ENCODE results near the gene CYP2E1.
"Not testable (repeated sequence)": the region's sequence is repeated elsewhere in the genome, so short reads cannot be mapped to it uniquely, and the experiment has no call there.

The CYP2E1 gene

GRCh38 chr10:133528845-133529575, 1.8 kb downstream of the CYP2E1 start:
- FAIRE-seq, result no peak

- no peak for FAIRE-seq
Measured at GRCh38 chr10:133529576-133529946, 2.4 kb downstream of the CYP2E1 start.

GRCh38 chr10:133530506-133530905, 3.3 kb downstream of the CYP2E1 start:
- FAIRE-seq, result no peak

GRCh38 chr10:133532871-133533270, 5.7 kb downstream of the CYP2E1 start:
- FAIRE-seq, result no peak

GRCh38 chr10:133534417-133534816, 7.3 kb downstream of the CYP2E1 start:
- no peak for FAIRE-seq

- FAIRE-seq, result no peak
Measured at GRCh38 chr10:133536198-133536597, 9.0 kb downstream of the CYP2E1 start.

- no peak for FAIRE-seq
Measured at GRCh38 chr10:133537546-133538545, 10.7 kb downstream of the CYP2E1 start.

GRCh38 chr10:133541441-133541975, 14.3 kb downstream of the CYP2E1 start:
- not testable (repeated sequence) for FAIRE-seq

GRCh38 chr10:133544506-133544905, 17.3 kb downstream of the CYP2E1 start:
- no peak for FAIRE-seq

GRCh38 chr10:133554600-133554999, 27.4 kb downstream of the CYP2E1 start:
- no peak for FAIRE-seq

- FAIRE-seq, result no peak
Measured at GRCh38 chr10:133555521-133555920, 28.4 kb downstream of the CYP2E1 start.

- FAIRE-seq, result no peak
Measured at GRCh38 chr10:133557381-133557780, 30.2 kb downstream of the CYP2E1 start.

GRCh38 chr10:133559216-133559615, 32.1 kb downstream of the CYP2E1 start:
- no peak for FAIRE-seq

GRCh38 chr10:133564816-133565215, 37.7 kb downstream of the CYP2E1 start:
- FAIRE-seq, result no peak

GRCh38 chr10:133565441-133566294, 38.5 kb downstream of the CYP2E1 start, which contains the start of gene SYCE1:
Gene SYCE1, minus strand, starts transcription at chr10:133565583. Its CDS starts 54 bp downstream, at chr10:133565529.
- FAIRE-seq, result no peak

- no peak for FAIRE-seq
Measured at GRCh38 chr10:133567119-133567518, 40.0 kb downstream of the CYP2E1 start.

GRCh38 chr10:133567609-133568286, 40.6 kb downstream of the CYP2E1 start:
- no peak for FAIRE-seq

- FAIRE-seq, result no peak
Measured at GRCh38 chr10:133568287-133568614, 41.1 kb downstream of the CYP2E1 start.

- FAIRE-seq, result not testable (repeated sequence)
Measured at GRCh38 chr10:133568831-133569527, 41.8 kb downstream of the CYP2E1 start.

- not testable (repeated sequence) for FAIRE-seq
Measured at GRCh38 chr10:133569801-133570200, 42.6 kb downstream of the CYP2E1 start.

- not testable (repeated sequence) for FAIRE-seq
Measured at GRCh38 chr10:133572055-133572454, 44.9 kb downstream of the CYP2E1 start.
